Measurements from ENCODE around the gene PADI4. TPM values are rescaled to one million over a fixed set of nuclear protein-coding genes. Genes with fewer than 3 reads are reported as not detected.

Gene PADI4
- total and polyA plus RNA-seq, 4 donors = 0.32 to 6.1 (median 0.90) TPM

DNA sequence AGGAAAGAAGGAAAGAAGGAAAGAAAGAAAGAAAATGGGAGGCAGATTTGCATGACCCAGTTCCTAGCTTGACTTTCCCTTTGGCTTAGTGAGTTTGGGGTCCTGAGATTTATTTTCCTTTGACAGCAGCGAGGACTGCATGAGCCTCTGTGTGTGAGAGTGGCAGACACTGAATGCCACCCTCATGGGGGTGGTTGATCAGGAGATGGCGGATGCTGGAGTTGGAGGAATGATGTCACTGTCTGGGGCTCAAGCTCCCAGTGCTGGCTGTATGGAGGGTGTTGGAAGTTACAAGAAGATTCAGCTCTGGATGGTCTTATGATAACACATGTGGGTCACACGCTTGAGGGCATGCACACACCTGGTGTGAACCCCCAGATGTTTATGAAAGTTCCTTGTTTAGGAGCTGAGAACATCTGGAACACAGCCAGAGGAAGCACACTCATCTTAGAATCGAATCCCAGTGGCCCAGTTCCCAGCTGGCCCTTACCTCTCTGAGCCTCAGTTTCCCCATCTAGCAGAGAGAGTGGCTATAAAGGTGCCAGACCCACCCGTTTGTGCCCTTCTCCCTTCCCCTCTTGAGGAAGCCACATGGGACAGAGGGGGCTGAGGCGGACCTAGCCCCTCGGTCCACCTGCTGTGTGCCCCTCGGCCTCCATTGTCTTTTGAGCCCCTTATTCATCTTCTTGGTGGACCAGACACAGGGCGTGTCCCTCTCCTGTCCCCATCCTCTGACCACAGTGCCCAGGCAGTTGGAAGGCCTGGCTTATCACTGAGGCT, 5.7 kb downstream of the PADI4 start:
- Histone ChIP-seq H3K4me1 (ENCODE audit: control insufficient read depth in 4 of 4, insufficient read depth in 4 of 4, low read length in 3 of 4) (no peaks in the 10 kb centered on the region), H3K36me3 (ENCODE audit: control insufficient read depth in 4 of 4, insufficient read depth in 3 of 4, low read depth in 1 of 4, low read length in 3 of 4) (no peaks in the 10 kb centered on the region), H3K27me3 (ENCODE audit: control insufficient read depth in 4 of 4, insufficient read depth in 4 of 4, low read length in 3 of 4) (peaks cover 0 to 5% (median 2%) of the 10 kb centered on the region in 4 donors), H3K9ac (ENCODE audit: low read depth in 1 of 2, low read length in 2 of 2) (no peak overlapping the region), H3K27ac (ENCODE audit: low read depth in 1 of 2, low read length in 2 of 2) (no peak overlapping the region), H3K9me3 (ENCODE audit: control insufficient read depth in 4 of 4, low read length in 3 of 4) (no peaks in the 10 kb centered on the region), H3K4me3 (ENCODE audit: low read depth in 1 of 3, low read length in 3 of 3) (no peak overlapping the region)
- WGBS = 80% methylated on average over 9 of the region's 9 CpGs
- TF ChIP-seq RAD21 (IDR thresholded peaks at IDR 0.05) = no peak
- TF ChIP-seq, protein P1, sequence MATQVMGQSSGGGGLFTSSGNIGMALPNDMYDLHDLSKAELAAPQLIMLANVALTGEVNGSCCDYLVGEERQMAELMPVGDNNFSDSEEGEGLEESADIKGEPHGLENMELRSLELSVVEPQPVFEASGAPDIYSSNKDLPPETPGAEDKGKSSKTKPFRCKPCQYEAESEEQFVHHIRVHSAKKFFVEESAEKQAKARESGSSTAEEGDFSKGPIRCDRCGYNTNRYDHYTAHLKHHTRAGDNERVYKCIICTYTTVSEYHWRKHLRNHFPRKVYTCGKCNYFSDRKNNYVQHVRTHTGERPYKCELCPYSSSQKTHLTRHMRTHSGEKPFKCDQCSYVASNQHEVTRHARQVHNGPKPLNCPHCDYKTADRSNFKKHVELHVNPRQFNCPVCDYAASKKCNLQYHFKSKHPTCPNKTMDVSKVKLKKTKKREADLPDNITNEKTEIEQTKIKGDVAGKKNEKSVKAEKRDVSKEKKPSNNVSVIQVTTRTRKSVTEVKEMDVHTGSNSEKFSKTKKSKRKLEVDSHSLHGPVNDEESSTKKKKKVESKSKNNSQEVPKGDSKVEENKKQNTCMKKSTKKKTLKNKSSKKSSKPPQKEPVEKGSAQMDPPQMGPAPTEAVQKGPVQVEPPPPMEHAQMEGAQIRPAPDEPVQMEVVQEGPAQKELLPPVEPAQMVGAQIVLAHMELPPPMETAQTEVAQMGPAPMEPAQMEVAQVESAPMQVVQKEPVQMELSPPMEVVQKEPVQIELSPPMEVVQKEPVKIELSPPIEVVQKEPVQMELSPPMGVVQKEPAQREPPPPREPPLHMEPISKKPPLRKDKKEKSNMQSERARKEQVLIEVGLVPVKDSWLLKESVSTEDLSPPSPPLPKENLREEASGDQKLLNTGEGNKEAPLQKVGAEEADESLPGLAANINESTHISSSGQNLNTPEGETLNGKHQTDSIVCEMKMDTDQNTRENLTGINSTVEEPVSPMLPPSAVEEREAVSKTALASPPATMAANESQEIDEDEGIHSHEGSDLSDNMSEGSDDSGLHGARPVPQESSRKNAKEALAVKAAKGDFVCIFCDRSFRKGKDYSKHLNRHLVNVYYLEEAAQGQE (IDR thresholded peaks at IDR 0.05) = no peak
- no peak for TF ChIP-seq SP1 (IDR thresholded peaks at IDR 0.05)
- no peak for TF ChIP-seq JUND (IDR thresholded peaks at IDR 0.05)
- TF ChIP-seq NR2F2 (IDR thresholded peaks at IDR 0.05) = no peak
- no peak for TF ChIP-seq EGR1 (IDR thresholded peaks at IDR 0.05; ENCODE audit: low read depth in 2 of 2)
- DNase-seq (ENCODE audit: low spot score) = no peak

DNA sequence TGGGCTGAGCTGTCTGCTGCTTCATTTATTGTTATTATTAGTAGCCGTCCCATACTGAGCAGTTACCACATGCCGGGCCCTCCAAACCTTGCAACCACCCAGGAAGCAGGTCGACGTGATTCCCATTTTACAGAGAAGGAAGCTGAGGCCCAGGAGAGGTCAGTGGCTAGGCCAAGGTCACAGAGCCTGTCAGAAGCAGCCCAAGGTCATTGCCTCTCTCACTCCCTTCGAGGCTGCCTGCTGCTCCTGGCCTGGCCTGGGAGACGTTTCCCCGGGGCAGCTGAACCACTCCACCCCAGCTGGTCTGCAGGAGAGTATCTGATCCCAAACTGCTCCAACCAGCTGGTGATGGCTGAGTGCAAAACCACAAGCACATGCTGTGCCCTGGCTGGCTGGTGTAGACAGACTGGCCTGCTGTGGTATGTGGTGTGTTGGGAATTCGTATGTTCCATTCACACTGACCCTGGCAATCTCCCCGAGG, 6.5 kb downstream of the PADI4 start:
- DNase-seq (ENCODE audit: low spot score) = no peak
- Histone ChIP-seq H3K9ac (ENCODE audit: low read depth in 1 of 2, low read length in 2 of 2) (no peak overlapping the region), H3K4me3 (ENCODE audit: low read depth in 1 of 3, low read length in 3 of 3) (no peak overlapping the region), H3K36me3 (ENCODE audit: control insufficient read depth in 4 of 4, insufficient read depth in 3 of 4, low read depth in 1 of 4, low read length in 3 of 4) (no peaks in the 10 kb centered on the region), H3K4me1 (ENCODE audit: control insufficient read depth in 4 of 4, insufficient read depth in 4 of 4, low read length in 3 of 4) (no peaks in the 10 kb centered on the region), H3K27me3 (ENCODE audit: control insufficient read depth in 4 of 4, insufficient read depth in 4 of 4, low read length in 3 of 4) (peaks cover 0 to 4% (median under 1%) of the 10 kb centered on the region in 4 donors), H3K9me3 (ENCODE audit: control insufficient read depth in 4 of 4, low read length in 3 of 4) (no peaks in the 10 kb centered on the region), H3K27ac (ENCODE audit: low read depth in 1 of 2, low read length in 2 of 2) (no peak overlapping the region)
- 49% methylated on average over 9 of the region's 9 CpGs for WGBS
- TF ChIP-seq FOXA2 (IDR thresholded peaks at IDR 0.05) (no peak), MAX (IDR thresholded peaks at IDR 0.05) (no peak), TAF1 (conservative IDR thresholded peaks at IDR 0.05) (no peak), NR2F2 (IDR thresholded peaks at IDR 0.05) (no peak), HNF4A (conservative IDR thresholded peaks at IDR 0.05) (no peak), GABPA (IDR thresholded peaks at IDR 0.05 in 1 of 2, conservative IDR thresholded peaks at IDR 0.05 in 1 of 2) (no peak), ZBTB33 (IDR thresholded peaks at IDR 0.05) (no peak)
- TF ChIP-seq, protein P1 (IDR thresholded peaks at IDR 0.05) = no peak
